NCI-H1417 treated with DMSO at 0.1 percent for 48 hours (cell line): ENCODE data around the gene USP28.
"Not testable (repeated sequence)": the region's sequence is repeated elsewhere in the genome, so short reads cannot be mapped to it uniquely, and the experiment has no call there.

Experiments used
- DNase-seq: peaks from one replicate; lab custom pipeline; 2025; lab: John Stamatoyannopoulos, UW

Gene USP28

GRCh38 chr11:113773092-113773415 lies 102.3 kb downstream of the USP28 start:
- no peak for DNase-seq

DNA sequence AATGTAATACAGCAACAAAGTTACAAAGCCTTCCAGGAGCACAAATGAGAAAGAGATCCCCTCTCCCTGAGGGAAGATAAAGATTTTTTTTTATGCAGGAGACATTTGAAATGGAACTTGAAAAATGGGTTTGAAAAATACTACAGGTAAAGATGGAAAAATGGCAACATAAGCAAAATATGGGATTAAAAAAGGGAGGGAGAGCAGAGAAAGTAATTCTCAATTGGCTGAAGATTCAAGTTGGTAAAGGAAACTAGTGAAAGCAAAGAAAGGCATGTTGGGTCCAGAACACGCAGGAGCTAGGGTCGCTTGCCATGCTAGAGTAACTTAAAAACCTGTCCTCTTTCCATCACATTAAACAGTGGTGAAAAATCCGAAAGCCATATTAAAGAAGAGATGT lies 103.4 kb downstream of the USP28 start:
- DNase-seq: no peak

DNA sequence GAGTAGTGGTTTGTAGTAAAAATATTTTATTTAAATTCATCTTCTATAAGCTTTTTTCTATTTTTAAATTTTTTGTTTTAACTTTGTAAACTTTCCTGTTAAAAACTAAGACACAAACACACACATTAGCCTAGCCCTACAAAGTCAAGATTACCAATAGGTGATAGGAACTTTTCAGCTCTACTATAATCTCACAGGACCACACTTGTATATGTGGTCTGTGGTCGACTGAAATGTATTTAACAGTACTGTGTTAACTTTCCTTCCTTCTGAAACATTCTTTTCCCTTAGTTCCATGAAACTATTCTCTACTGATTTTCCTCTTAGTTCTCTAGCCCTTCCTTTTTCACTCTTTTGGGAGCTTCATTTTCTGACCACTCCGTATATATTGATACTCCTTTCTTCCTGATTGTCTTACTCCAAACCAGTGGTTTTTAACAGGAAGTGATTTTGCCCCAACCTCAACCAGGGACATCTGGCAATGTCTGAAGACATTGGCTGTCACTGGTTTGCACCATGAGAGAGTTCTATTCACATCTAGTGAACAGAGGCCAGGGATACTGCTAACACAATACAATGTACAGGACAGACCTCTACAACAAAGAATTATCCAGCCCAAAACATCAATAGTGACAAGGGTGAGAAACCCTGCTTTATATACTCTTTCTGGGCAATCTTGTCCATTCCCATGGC lies 110.7 kb downstream of the USP28 start:
- no peak for DNase-seq

DNA sequence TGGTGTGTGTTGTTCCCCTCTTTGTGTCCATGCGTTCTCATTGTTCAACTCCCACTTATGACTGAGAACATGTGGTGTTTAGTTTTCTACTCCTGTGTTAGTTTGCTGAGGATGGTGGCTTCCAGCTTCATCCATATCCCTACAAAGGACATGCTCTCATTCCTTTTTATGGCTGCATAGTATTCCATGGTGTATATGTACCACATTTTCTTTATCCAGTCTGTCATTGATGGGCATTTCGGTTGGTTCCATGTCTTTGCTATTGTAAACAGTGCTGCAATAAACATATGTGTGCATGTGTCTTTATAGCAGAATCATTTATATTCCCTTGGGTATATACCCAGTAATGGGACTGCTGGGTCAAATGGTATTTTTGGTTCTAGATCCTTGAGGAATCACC lies 112.3 kb downstream of the USP28 start:
- not testable (repeated sequence) for DNase-seq

DNA sequence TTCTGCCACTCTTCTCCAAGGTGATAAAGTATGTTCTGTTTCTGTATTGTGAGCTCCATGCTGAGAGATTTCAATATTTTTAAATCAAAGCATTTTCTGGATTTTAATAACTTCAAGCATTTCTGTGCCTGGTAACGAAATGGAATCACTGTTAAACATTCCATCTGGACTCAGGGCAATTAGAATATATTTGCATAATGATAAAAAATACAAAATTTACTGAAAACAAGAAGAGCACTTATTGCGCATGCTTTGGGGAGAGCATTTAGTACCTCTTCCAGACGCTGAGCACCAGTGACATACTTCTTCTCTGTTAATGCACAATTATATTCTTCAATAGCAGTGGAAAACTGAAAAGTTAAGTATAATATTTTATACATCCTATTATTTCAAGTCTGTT lies 115.1 kb downstream of the USP28 start:
- DNase-seq: no peak

GRCh38 chr11:113752932-113753331 lies 122.4 kb downstream of the USP28 start:
- no peak for DNase-seq
